ENCODE results near the gene B3GNT8. TPM values are rescaled to one million over a fixed set of nuclear protein-coding genes. Genes with fewer than 3 reads are reported as not detected.

Gene B3GNT8
- total RNA-seq, 1 donor = 0.86 TPM

DNA sequence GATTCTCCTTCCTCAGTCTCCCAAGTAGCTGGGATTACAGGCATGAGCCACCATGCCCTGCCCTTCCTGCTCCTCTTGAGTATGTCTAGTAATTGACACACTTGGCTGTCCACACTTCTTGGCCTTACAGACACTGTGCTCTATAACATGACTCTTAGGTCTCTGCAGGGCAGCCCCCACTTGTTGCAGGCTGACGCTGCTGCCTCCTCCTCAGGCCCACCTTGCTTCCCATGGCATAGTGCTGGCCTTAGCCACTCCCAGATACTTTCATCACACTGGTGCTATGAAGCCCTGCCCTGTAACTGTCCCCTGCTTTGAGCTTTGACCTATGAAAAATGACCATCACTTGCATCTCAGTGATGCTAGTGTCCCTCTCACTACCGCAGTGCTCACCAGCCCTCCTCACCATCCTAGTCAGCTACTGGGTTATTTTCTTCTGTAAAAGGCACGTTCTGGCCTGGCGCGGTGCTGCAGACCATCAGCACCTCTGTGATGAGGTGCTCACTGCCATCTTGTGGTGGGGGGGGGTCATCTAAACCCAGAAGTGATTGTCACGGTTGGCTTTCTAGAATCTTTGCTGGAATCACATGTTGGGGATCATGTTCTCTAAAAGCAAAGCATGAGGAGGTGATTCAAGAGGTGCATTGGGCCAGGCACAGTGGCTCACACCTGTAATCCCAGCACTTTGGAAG is 25.6 kb upstream of the B3GNT8 start:
- no peak for DNase-seq (ENCODE audit: low read depth)
- TF ChIP-seq, protein P1, sequence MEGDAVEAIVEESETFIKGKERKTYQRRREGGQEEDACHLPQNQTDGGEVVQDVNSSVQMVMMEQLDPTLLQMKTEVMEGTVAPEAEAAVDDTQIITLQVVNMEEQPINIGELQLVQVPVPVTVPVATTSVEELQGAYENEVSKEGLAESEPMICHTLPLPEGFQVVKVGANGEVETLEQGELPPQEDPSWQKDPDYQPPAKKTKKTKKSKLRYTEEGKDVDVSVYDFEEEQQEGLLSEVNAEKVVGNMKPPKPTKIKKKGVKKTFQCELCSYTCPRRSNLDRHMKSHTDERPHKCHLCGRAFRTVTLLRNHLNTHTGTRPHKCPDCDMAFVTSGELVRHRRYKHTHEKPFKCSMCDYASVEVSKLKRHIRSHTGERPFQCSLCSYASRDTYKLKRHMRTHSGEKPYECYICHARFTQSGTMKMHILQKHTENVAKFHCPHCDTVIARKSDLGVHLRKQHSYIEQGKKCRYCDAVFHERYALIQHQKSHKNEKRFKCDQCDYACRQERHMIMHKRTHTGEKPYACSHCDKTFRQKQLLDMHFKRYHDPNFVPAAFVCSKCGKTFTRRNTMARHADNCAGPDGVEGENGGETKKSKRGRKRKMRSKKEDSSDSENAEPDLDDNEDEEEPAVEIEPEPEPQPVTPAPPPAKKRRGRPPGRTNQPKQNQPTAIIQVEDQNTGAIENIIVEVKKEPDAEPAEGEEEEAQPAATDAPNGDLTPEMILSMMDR (IDR thresholded peaks at IDR 0.05; ENCODE audit: insufficient read depth, low read depth, low read length) = no peak
- no peak overlapping the region for H3K4me3 ChIP-seq (ENCODE audit: low read depth, low read length)

GRCh38 chr19:41449865-41450178 is 22.6 kb upstream of the B3GNT8 start:
- H3K4me3 ChIP-seq (ENCODE audit: low read depth, low read length) = no peak overlapping the region
- TF ChIP-seq, protein P1 (IDR thresholded peaks at IDR 0.05; ENCODE audit: insufficient read depth, low read depth, low read length) = no peak
- no peak for DNase-seq (ENCODE audit: low read depth)

DNA sequence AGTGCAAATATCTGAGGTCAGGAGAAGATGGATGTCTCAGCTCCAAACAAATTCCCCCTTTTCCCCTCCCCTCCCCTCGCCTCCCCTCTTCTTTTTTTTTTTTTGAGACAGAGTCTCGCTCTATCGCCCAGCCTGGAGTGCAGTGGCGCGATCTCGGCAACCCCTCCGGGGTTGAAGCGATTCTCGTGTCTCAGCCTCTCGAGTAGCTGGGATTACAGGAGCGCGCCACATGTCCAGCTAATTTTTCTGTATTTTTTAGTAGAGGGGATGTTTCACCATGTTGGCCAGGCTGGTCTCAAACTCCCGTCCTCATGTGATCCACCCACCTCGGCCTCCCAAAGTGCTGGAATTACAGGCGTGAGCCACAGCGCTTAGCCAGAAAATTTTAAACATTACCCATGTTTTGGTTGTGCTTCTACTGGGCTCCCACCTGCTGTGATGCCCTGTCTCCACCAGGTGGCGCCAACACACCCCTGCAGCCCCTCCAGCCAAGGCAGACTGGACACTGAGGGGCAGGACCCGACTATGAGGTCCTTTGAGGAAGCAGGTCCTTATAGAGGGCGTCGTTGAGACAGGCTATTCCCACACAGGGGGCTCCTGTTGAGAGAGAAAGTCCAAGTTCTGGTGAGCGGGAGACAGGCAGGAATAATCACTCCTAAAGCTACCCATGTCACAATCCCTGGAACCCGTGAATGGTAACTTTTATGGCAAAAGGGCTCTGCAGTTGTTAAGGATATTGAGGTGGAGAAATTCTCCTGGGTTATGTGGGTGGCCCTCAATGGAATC is 22.1 kb upstream of the B3GNT8 start:
- TF ChIP-seq, protein P1 (IDR thresholded peaks at IDR 0.05; ENCODE audit: insufficient read depth, low read depth, low read length) = peak; percentile 99
- H3K4me3 ChIP-seq (ENCODE audit: low read depth, low read length) = peak overlapping the region; percentile 35
- DNase-seq (ENCODE audit: low read depth) = peak; percentile 67

- TF ChIP-seq, protein P1 (IDR thresholded peaks at IDR 0.05; ENCODE audit: insufficient read depth, low read depth, low read length) = no peak
- no peak for DNase-seq (ENCODE audit: low read depth)
- H3K4me3 ChIP-seq (ENCODE audit: low read depth, low read length) = no peak overlapping the region
Observed at GRCh38 chr19:41447732-41448332, 20.7 kb upstream of the B3GNT8 start.

- H3K4me3 ChIP-seq (ENCODE audit: low read depth, low read length) = no peak overlapping the region
- TF ChIP-seq, protein P1 (IDR thresholded peaks at IDR 0.05; ENCODE audit: insufficient read depth, low read depth, low read length) = no peak
- no peak for DNase-seq (ENCODE audit: low read depth)
Observed at GRCh38 chr19:41445575-41445974, 18.4 kb upstream of the B3GNT8 start.

- DNase-seq (ENCODE audit: low read depth) = no peak
- TF ChIP-seq, protein P1 (IDR thresholded peaks at IDR 0.05; ENCODE audit: insufficient read depth, low read depth, low read length) = no peak
- no peak overlapping the region for H3K4me3 ChIP-seq (ENCODE audit: low read depth, low read length)
Observed at GRCh38 chr19:41443813-41444455, 16.8 kb upstream of the B3GNT8 start.
